GM12878 (cell line): Measurements from ENCODE around the gene CREG1. TPM values are rescaled to one million over a fixed set of nuclear protein-coding genes. Genes with fewer than 3 reads are reported as not detected.
A peak's percentile ranks its signal among the peaks of the same experiment; 100 is the strongest.

Source experiments
- ASH2L ChIP-seq: fragments of 300-600, 200-600 bp; sonication (generic); IDR thresholded peaks from 2 replicates; pipeline ENCODE4 v1.6.1; 2017; ENCODE audit warnings: low read depth, mild to moderate bottlenecking, borderline replicate concordance
- BACH1 ChIP-seq: fragments of 450-650 bp; IDR thresholded peaks from 2 replicates; pipeline ENCODE4 v1.6.1; 2017; ENCODE audit warnings: mild to moderate bottlenecking, borderline replicate concordance
- CTCF ChIP-seq, 3 experiments: IDR thresholded peaks in 2 of 3; conservative IDR thresholded peaks in 1 of 3; 2 replicates each; pipeline ENCODE4 v1.5.1; 2011; ENCODE audit warnings: low read depth in 3 of 3, low read length in 3 of 3, mild to moderate bottlenecking in 3 of 3, control low read depth in 2 of 3, moderate library complexity in 2 of 3, inconsistent platforms in 1 of 3, mixed read lengths in 1 of 3; ENCODE audit not compliant: control insufficient read depth in 2 of 3, insufficient read depth in 1 of 3; ENCODE audit errors: extremely low read depth in 1 of 3
- DPF2 ChIP-seq: fragments of 450-650 bp; IDR thresholded peaks from 2 replicates; pipeline ENCODE4 v1.6.1; 2017; ENCODE audit warnings: mild to moderate bottlenecking
- E2F4 ChIP-seq: IDR thresholded peaks from 2 replicates; pipeline ENCODE4 v1.6.1; 2012; ENCODE audit warnings: low read depth, low read length, improper control_type of control experiment
- EGR1 ChIP-seq, 2 experiments: IDR thresholded peaks; 1 replicate in 1 of 2; 2 replicates in 1 of 2; pipeline ENCODE4 v1.6.1; 2011 to 2012; ENCODE audit warnings: low read depth in 2 of 2, low read length in 2 of 2, borderline replicate concordance in 1 of 2, mild to moderate bottlenecking in 1 of 2, moderate library complexity in 1 of 2
- HDAC6 ChIP-seq: fragments of 200-600 bp; sonication (generic); IDR thresholded peaks from one replicate; pipeline ENCODE4 v1.8.0; 2017; ENCODE audit warnings: antibody characterized with exemption; ENCODE audit not compliant: unreplicated experiment
- JUND ChIP-seq: IDR thresholded peaks from 2 replicates; pipeline ENCODE4 v1.6.1; 2012; ENCODE audit warnings: low read depth, mild to moderate bottlenecking, low read length, improper control_type of control experiment, moderate library complexity
- MYC ChIP-seq: IDR thresholded peaks from 2 replicates; pipeline ENCODE4 v1.6.1; 2011; ENCODE audit warnings: mild to moderate bottlenecking, low read length, moderate library complexity, inconsistent platforms; ENCODE audit not compliant: insufficient read depth, insufficient replicate concordance, insufficient read length, severe bottlenecking
- NFIC ChIP-seq: IDR thresholded peaks from 2 replicates; pipeline ENCODE4 v1.6.1; 2012; ENCODE audit warnings: low read depth, mild to moderate bottlenecking, inconsistent platforms, low read length, moderate library complexity
- PAX8 ChIP-seq: fragments of 450-650 bp; IDR thresholded peaks from 2 replicates; pipeline ENCODE4 v1.6.1; 2017; ENCODE audit warnings: mild to moderate bottlenecking, moderate library complexity
- PKNOX1 ChIP-seq: fragments of 450-650 bp; IDR thresholded peaks from 2 replicates; pipeline ENCODE4 v1.6.1; 2016; ENCODE audit warnings: mild to moderate bottlenecking
- POLR2AphosphoS2 ChIP-seq: IDR thresholded peaks from 2 replicates; pipeline ENCODE4 v1.6.1; 2011; ENCODE audit warnings: low read depth, mild to moderate bottlenecking, low read length, improper control_type of control experiment, moderate library complexity
- RB1 ChIP-seq: fragments of 450-650 bp; formaldehyde crosslinking; IDR thresholded peaks from 2 replicates; pipeline ENCODE4 v1.6.1; 2017; ENCODE audit warnings: mild to moderate bottlenecking, borderline replicate concordance
- RELA ChIP-seq: fragments of 450-650 bp; IDR thresholded peaks from 2 replicates; pipeline ENCODE4 v1.8.0; 2014; ENCODE audit warnings: borderline replicate concordance; ENCODE audit not compliant: partially characterized antibody
- SIX5 ChIP-seq: IDR thresholded peaks from 2 replicates; pipeline ENCODE4 v1.6.1; 2011; ENCODE audit warnings: mild to moderate bottlenecking, low read depth, low read length, moderate library complexity; ENCODE audit not compliant: severe bottlenecking
- SMARCA5 ChIP-seq: fragments of 450-650 bp; IDR thresholded peaks from 2 replicates; pipeline ENCODE4 v1.6.1; 2017; ENCODE audit warnings: mild to moderate bottlenecking
- SP1 ChIP-seq: IDR thresholded peaks from one replicate; pipeline ENCODE4 v1.6.1; 2011; ENCODE audit warnings: low read depth, low read length
- SUZ12 ChIP-seq: fragments of 200-600 bp; sonication (generic); IDR thresholded peaks from one replicate; pipeline ENCODE4 v1.6.1; 2018; ENCODE audit warnings: antibody characterized with exemption, mild to moderate bottlenecking; ENCODE audit not compliant: unreplicated experiment
- USF2 ChIP-seq: IDR thresholded peaks from 2 replicates; pipeline ENCODE4 v1.6.1; 2011; ENCODE audit warnings: low read depth, low read length, improper control_type of control experiment, borderline replicate concordance
- ZSCAN29 ChIP-seq: fragments of 450-650 bp; IDR thresholded peaks from 2 replicates; pipeline ENCODE4 v1.6.1; 2017; ENCODE audit warnings: mild to moderate bottlenecking, moderate library complexity
- polyA plus RNA-seq, 11 experiments: library from polyadenylated mRNA; depleted of rRNA in 4 of 11; unstranded in 6 of 11; stranded (reverse) in 5 of 11; fragments of >200 nt; fragmentation: Nextera tagmentation in 4 of 11; fragmentation: Illumina TruSeq in 1 of 11; extraction: Ambion mirVana in 4 of 11; extraction: Trizol in 1 of 11; gene quantifications; 1 replicate in 1 of 11; 2 replicates in 10 of 11; pipeline versions ENCODE4 v1.2.1 to v1.2.3, GENCODE V29; 2011 to 2016; ENCODE audit warnings: inconsistent platforms in 2 of 11, missing spikeins in 2 of 11, low read depth in 1 of 11
- total RNA-seq, 4 experiments: library from RNA; depleted of rRNA in 3 of 4; stranded (reverse); fragments of >200 nt in 3 of 4; fragmentation: Illumina TruSeq in 1 of 4; extraction: Trizol in 1 of 4; gene quantifications; 2 replicates each; pipeline versions ENCODE4 v1.2.1 to v1.2.3, GENCODE V29; 2013 to 2021

CREG1 gene
- total and polyA plus RNA-seq, 10 of the 15 experiments (the other 5 are each of a cell fraction or from before 2014, with no cell fraction given) = 5.3 to 43.8 (median 22.1) TPM

- TF ChIP-seq MYC = peak; percentile 62
- no peak for TF ChIP-seq JUND
- no peak; a peak in 1 of 3 replicates for TF ChIP-seq EGR1 (IDR thresholded peaks at IDR 0.05; ENCODE audit: borderline replicate concordance in 1 of 2, low read depth in 2 of 2, low read length in 2 of 2)
- peak; percentile 70; the same call in 1 of the 2 replicates for TF ChIP-seq PKNOX1
- no peak for TF ChIP-seq NFIC
- no peak for TF ChIP-seq SIX5
- TF ChIP-seq USF2 = no peak
- TF ChIP-seq SUZ12 = no peak
- peak; percentile 87 for TF ChIP-seq SMARCA5
- TF ChIP-seq HDAC6 = peak; percentile 93
- TF ChIP-seq RB1 = peak; percentile 88
- peak; percentile 28 for TF ChIP-seq SP1
- TF ChIP-seq ZSCAN29 = no peak
- no peak for TF ChIP-seq CTCF (IDR thresholded peaks at IDR 0.05 in 2 of 3, conservative IDR thresholded peaks at IDR 0.05 in 1 of 3; ENCODE audit: control insufficient read depth in 2 of 3, extremely low read depth in 1 of 3, insufficient read depth in 1 of 3, low read depth in 3 of 3, low read length in 3 of 3)
- peak; percentile 59 for TF ChIP-seq RELA
- TF ChIP-seq E2F4 = no peak
- no peak for TF ChIP-seq PAX8
- TF ChIP-seq POLR2AphosphoS2 = peak; percentile 57; the same call in 1 of the 2 replicates
- peak; percentile 56; the same call in 1 of the 2 replicates for TF ChIP-seq ASH2L
- peak; percentile 97 for TF ChIP-seq BACH1
- peak; percentile 92 for TF ChIP-seq DPF2
Observed at GRCh38 chr1:167553136-167554027, at the start of gene CREG1 (continued).
